HG03378 (cell line): ENCODE measurements around the gene GALNT14.

Experiments
- ATAC-seq: cut with Tn5 transposase; IDR thresholded peaks from one replicate; pipeline ENCODE4 v1.9.1; 2021; ENCODE audit warnings: mild to moderate bottlenecking, moderate library complexity; ENCODE audit not compliant: unreplicated experiment

GALNT14 gene

GRCh38 chr2:31058096-31059035, 79.9 kb downstream of the GALNT14 start:
- ATAC-seq = no peak

- no peak for ATAC-seq
These were observed 80.5 kb downstream of the GALNT14 start for GRCh38 chr2:31057691-31058090.

DNA sequence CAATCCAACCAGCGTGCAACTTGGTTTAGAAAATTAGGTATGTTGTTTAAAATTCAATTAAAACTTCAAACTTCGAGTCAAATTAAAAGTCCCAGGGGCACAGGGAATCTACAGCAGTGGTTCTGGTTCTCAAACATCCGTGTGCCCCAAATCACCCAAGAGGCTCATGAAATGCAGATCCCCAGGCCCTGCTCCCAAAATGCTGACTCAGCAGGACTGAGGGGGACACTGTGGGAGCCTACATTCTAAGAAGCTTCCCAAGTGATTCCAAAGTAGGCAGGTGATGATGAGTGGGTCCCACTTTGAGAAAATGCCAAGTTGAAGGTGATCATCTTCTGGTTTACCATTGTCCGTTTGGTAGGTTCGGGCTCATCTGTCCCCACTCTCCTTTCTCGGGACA, 82.3 kb downstream of the GALNT14 start:
- no peak for ATAC-seq

DNA sequence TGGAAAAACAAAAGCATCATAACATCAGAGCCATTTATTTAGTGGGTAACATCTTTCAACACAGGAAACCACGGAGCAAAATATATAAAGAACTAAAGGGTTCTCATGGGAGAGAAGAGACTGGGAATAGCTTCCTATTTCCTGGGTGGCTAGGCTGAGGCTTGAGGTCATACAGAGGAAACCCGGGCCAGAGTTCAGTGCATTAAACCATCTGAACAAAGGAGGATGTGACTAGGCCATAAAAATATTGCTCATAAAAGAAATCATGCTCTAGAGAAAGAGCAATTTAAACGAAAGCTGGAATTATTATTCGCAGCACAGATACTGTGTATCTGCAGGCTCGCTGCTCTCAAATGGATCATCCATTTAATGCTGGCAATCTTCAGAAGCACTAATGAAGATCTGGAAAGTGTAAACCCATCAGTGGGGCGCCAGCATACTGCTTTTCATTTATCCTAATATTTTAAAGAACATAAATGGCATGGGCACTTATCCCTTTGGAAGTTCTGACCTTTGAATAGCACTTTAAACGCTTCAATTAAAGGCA, 83.3 kb downstream of the GALNT14 start:
- no peak for ATAC-seq

DNA sequence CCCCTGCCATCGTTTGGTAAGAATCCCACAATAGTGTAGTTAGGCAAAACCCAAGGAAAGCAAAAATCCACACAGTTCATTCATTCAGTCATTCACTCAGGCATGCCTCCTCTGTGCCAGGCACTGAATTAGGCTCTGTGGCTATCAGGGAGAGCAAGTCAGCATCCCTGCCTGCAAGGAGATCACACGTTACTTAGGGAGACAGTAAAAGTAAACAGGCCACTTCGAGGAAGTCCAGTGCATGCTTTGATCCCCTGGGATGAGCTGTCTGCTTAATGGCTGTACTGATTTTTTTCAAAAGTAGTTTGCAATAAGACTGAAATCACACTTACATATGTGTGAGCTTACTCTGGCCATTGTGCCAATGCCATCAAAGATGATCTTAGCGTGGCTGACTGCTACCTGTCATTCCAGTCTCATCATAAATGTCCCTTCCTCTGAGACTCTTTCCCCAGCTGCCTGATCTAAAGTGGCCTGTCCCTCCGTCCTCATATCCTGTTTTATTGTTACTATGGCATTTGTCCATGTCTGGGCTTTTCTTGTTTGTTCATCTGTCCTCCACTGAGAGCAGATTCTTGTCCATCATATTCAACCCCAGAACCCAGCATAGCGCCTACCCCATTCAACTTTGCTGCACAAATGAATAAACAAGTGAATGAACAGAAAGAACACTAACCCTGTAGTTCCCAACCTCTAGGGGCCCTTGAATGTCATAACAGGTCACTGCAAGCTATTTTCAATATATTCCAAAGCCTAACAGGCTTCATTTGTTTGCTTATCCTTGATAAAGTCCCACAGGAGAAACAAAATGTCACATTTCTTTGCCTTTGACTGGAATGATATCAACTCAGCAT, 84.1 kb downstream of the GALNT14 start:
- ATAC-seq = no peak

DNA sequence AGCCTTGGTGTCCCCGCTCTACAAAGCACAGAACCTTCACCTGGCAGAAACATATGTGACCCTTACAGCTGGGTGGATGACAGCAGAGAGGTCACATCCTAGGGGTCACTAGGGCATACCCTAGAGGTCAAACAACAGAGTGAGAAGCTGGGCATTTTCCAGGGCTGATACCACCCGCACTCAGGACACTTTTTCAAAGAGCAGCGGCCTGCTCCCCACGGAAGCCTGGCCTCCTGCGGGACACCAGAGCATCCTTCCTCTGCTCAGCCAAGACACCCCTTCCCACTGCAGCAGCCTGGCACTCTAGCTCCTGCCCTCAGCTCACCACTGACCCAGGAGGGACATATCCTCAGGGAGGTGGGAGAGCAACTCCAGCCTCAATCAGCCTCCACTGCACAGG, 86.0 kb downstream of the GALNT14 start:
- ATAC-seq = no peak

DNA sequence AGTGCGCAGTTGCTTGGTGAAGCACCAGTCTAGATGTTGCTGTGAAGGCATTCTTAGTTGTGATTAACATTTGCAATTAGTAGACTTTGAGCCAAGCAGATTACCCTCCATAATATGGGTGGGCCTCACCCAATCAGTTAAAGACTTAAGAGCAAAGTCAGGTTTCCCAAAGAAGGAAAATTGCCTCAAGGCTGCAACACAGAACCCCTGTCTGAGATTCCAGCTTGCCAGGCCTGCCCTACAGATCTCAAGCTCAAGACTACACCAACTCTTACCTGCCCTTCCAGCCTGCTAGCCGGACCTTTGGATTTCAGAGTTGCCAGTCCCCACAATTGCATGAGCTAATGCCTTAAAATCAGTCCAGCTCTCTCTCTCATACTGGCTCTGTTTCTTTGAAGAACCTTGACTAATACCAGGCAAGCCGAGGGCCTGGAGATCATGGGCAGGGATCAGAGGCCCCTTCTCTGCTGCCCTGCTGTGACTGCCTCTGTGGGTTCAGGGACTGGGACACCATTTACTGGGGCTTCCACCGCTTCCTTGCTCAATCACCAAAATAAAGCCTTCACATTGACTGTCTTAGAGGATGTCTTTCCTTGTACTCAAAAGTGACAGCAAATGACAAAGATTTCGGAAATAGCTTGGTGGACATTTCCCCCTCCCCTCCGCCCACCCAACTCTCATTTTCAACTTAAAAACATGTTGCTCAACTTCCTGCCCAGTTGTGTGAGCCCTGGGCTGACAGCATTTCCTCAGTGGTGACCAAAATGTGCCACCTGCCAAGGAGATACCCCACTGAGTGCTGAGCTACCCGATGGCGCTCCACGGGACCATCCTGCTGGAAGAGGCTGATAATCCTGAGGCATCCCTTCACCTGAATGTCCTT, 86.7 kb downstream of the GALNT14 start:
- no peak for ATAC-seq

DNA sequence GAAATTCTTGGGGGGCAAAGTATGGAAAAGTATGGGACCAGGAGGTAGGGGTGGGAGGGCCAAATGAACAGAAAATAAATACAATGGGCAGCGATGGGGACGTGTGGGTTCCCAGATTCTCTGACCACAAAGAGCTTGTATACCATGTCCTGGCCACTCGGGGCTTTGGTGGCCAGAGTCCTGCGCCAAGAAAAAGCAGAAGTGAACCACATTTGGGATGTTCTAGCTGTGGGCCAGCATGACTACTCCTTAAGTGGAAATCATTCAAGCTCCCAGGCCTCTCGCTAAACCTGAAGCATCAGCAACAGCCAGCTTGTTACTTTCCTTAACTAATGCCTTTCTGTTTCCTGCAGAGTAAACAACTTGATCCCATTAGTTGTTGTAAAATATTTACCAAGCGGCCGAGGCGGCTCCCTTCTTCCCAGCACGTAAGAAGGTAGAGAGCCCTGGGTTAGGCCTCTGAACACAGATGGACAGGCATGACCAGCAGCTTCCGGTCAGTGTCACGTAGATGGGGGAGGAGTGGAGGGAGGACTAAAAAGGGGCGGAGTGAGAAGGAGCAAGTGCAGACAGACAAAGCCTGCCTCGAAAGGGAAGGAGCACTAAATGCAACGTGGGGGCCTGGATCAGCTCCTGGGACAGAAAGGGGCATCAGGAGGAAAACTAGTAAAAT, 88.2 kb downstream of the GALNT14 start:
- ATAC-seq = no peak

DNA sequence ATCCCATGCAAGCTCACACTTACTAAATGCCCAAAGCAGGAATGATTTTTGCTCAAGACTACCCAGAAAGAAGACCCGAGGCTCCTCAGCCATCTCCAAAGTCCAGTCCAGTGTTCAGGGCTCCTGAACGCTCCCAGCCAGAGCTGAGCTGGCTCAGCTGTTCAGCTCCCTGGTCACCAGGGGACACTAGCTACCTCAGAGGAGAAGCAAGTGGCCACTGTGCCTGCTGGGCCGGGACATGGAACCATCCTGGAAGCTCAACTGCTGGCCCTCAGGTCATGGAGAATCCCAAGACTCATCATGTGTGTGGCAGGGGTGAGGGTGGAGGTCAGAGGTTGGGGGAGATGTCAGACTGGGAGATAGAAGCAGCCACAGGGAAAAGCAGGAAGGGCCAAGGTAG, 89.0 kb downstream of the GALNT14 start:
- ATAC-seq = no peak

DNA sequence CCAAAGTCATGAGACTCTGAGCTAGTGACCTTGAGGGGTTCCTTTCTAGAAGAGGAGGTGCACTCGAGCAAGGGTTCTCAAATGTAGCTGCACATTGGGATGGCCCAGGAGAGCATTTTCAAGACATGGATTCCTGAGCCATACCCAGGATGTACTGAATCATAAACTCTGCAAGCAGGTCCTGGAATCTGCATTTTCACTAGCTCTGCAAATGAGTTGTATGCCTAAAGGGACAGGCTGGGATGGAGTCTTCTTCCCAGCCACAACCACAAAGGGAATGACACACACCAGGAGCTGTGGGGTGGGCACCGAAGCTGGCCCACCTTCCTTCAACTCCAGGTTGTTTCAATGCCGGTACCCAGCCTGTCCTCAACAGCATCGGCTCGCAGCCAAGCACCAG, 90.6 kb downstream of the GALNT14 start:
- no peak for ATAC-seq

- no peak for ATAC-seq
These were observed 99.9 kb downstream of the GALNT14 start for GRCh38 chr2:31038385-31038784.

DNA sequence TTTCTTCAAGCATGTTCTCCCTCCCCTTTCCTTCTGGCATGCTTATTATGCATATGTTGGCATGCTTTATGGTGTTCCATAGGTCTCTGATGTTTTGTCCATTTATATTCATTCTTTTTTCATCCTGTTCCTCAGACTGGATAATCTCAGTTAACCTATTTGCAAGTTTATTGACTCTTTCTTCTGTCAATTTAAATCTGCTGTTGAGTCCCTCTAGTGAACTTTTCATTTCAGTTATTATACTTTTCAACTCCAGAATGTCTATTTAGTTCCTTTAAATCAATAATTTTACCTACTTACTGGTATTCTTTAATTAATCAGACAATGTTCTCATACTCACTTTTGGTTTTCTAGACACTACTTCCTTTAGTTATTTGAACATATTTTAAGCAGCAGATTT, 101.2 kb downstream of the GALNT14 start:
- no peak for ATAC-seq

DNA sequence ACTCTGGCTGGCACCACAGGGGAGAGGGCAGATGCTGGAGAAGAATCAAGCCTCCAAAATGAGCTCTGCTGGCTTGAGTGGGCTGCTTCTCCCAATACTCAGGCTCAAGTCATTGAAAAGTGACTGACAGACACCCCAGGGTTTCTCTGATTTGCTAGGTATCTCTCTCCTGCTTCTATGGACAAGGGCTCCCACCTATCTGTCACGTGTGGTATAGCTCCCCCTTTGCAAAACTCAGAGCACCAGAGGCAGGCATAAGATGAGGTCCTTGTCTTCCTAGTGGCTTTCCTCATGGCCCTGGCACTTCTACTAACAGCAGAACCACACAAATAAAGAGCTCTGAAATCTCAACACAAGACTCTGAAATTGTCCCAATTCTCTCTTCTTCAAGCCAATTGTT, 105.2 kb downstream of the GALNT14 start:
- no peak for ATAC-seq

- no peak for ATAC-seq
These were observed 105.8 kb downstream of the GALNT14 start for GRCh38 chr2:31032475-31032874.

GRCh38 chr2:31031132-31031706, 107.0 kb downstream of the GALNT14 start:
- peak; percentile 97 for ATAC-seq

- no peak for ATAC-seq
These were observed 109.8 kb downstream of the GALNT14 start for GRCh38 chr2:31028417-31028816.

GRCh38 chr2:31027549-31027948, 110.7 kb downstream of the GALNT14 start:
- ATAC-seq = no peak

- ATAC-seq = no peak
These were observed 114.7 kb downstream of the GALNT14 start for GRCh38 chr2:31023541-31023940.

DNA sequence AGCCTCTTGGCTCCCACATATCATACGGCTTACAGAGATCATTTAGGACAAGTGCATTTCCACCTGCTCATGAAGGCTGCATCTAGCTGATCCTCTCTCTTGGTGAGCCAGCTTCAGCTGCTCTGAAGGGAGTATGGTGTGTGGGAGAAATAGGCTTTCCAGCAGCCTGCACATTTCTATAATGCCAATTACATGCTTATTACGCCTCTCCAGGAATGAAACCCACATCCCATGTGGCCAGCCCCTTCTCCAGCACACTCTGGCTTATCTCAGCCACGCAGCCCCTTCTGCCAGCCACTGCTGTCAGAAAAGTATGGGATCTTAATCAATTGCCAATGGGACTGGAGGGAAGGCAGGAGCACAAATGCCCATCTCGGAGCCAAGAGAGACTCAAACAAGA, 117.5 kb downstream of the GALNT14 start:
- ATAC-seq = no peak

DNA sequence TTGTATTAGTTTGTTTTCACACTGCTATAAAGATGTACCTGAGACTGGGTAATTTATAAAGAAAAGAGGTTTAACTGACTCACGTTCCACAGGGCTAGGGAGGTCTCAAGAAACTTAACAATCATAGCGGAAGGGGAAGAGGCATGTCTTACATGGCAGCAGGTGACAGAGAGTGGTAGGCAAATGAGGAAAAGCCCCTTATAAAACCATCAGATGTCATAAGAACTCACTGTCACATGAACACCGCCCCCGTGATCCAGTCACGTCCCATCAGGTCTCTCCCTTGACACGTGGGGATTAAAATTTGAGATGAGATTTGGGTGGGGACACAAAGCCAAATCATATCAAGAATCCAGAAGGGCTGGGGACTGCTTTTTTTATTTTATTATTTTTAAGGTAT, 120.0 kb downstream of the GALNT14 start:
- ATAC-seq = no peak
